Lower leg skin (tissue), 3 donors: ENCODE results near the gene VWA2.

Experiments
- POLR2A ChIP-seq, 2 donors: fragments of 450-650 bp; IDR thresholded peaks; one replicate each; pipeline ENCODE4 v1.6.1; 2016 to 2017; ENCODE audit warnings: antibody characterized with exemption in 2 of 2, mild to moderate bottlenecking in 1 of 2, moderate library complexity in 1 of 2
- TF ChIP-seq, protein P1 (sequence below), 3 donors: fragments of 450-650 bp; IDR thresholded peaks; one replicate each; pipeline ENCODE4 v1.5.1; 2016; ENCODE audit warnings: antibody characterized with exemption in 3 of 3, mild to moderate bottlenecking in 3 of 3, moderate library complexity in 2 of 3

DNA sequence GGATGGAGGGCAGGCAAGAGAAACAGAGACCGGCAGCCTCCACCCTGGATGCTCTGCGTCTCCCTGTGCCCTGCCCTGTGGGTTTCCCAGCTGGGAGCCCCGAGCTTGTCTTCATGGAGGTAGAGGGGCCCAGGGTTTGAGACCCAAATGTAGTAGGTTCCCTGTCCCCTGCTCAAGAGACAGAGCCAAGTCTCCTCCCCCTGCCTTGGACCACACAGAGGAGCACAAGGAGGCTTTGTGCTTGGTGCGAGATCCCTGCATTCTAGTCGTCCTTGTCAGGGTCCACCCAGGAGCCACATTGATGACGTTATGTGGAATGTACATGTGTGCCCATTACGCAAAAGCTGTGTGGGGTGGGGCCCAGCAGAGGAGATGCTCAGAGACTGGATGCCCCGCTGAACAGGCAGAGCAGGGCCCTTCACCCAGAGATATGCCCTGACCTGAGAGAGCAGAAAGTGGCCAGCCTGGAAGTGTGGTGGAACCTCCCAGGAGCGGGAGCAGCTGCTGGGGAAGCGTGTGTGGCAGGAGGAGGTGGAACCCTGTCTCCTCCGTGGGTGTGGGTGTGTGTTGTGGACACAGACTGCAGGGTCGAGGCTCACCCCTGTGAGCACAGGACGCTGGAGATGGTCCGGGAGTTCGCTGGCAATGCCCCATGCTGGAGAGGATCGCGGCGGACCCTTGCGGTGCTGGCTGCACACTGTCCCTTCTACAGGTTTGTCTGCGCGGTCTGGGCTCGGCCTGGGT, 39.3 kb downstream of the VWA2 start:
- TF ChIP-seq, protein P1, sequence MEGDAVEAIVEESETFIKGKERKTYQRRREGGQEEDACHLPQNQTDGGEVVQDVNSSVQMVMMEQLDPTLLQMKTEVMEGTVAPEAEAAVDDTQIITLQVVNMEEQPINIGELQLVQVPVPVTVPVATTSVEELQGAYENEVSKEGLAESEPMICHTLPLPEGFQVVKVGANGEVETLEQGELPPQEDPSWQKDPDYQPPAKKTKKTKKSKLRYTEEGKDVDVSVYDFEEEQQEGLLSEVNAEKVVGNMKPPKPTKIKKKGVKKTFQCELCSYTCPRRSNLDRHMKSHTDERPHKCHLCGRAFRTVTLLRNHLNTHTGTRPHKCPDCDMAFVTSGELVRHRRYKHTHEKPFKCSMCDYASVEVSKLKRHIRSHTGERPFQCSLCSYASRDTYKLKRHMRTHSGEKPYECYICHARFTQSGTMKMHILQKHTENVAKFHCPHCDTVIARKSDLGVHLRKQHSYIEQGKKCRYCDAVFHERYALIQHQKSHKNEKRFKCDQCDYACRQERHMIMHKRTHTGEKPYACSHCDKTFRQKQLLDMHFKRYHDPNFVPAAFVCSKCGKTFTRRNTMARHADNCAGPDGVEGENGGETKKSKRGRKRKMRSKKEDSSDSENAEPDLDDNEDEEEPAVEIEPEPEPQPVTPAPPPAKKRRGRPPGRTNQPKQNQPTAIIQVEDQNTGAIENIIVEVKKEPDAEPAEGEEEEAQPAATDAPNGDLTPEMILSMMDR (IDR thresholded peaks at IDR 0.05) = no peak
- no peak for TF ChIP-seq POLR2A (IDR thresholded peaks at IDR 0.05)
